Cardiac muscle cell (in vitro differentiated cells and primary cell): ENCODE results near the gene PHKA2. TPM values are rescaled to one million over a fixed set of nuclear protein-coding genes. Genes with fewer than 3 reads are reported as not detected.

Source experiments
- DNase-seq, 2 donors: peaks; one replicate each; pipeline versions ENCODE4 v3.0.0 to v3.0.0-alpha.2; 2010 to 2017; ENCODE audit warnings: low read depth in 1 of 2, low spot score in 1 of 2
- H3K27ac ChIP-seq: fragments of 200-600 bp; sonication (generic); 2 replicates; pipeline ENCODE4 v1.5.1; 2016
- H3K27me3 ChIP-seq: fragments of 200-600 bp; sonication (generic); 2 replicates; pipeline ENCODE4 v1.6.0; 2016; ENCODE audit warnings: control low read depth
- H3K36me3 ChIP-seq: fragments of 200-600 bp; sonication (generic); 2 replicates; pipeline ENCODE4 v1.5.1; 2016; ENCODE audit warnings: control low read depth
- H3K4me1 ChIP-seq: fragments of 200-600 bp; sonication (generic); 2 replicates; pipeline ENCODE4 v1.8.1; 2017; ENCODE audit warnings: low read depth, mild to moderate bottlenecking, mixed run types
- H3K4me3 ChIP-seq: fragments of 200-600 bp; sonication (generic); 2 replicates; pipeline ENCODE4 v1.5.1; 2016; ENCODE audit warnings: mild to moderate bottlenecking
- H3K9me3 ChIP-seq: fragments of 200-600 bp; sonication (generic); 2 replicates; pipeline ENCODE4 v1.5.1; 2017; ENCODE audit warnings: low read depth, mild to moderate bottlenecking, control low read depth
- CTCF ChIP-seq: IDR thresholded peaks from 2 replicates; pipeline ENCODE4 v1.5.1; 2012; ENCODE audit warnings: low read depth, mild to moderate bottlenecking, low read length
- polyA plus RNA-seq: library from polyadenylated mRNA; unstranded; fragments of >200 nt; fragmentation: Nextera tagmentation; extraction: Ambion mirVana; gene quantifications from 2 replicates; pipeline ENCODE4 v1.2.1, GENCODE V29; 2016
- total RNA-seq: library from RNA; depleted of rRNA; stranded (reverse); fragments of >200 nt; gene quantifications from 2 replicates; pipeline ENCODE4 v1.2.3, GENCODE V29; 2016

PHKA2 gene
- total and polyA plus RNA-seq, 2 experiments from 2014 or later: 34.8 to 47.3 TPM

DNA sequence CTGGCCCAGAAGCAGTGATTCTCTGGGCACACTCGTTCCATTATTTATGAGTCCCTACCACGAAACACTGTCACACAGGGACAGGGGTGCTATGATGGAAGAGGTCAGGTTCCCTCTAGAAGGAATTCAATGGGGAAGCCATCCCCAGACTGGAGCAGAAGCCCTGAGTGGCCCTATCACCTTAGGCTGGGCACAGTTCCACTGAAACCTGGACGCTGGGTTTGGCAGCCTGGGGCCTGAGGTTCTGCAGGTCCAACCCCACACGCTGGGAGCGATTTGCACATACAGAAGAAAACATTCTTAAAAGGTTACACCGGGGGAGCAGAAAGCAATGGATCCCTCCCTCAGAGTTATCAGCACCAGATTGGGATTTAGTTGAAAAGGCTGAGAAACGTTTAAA lies 63.3 kb downstream of the PHKA2 start:
- DNase-seq: no peak
- Histone ChIP-seq H3K36me3 (peaks cover 7% of the 10 kb centered on the region), H3K4me1 (no peaks in the 10 kb centered on the region), H3K4me3 (no peak overlapping the region), H3K27ac (no peak overlapping the region), H3K27me3 (no peaks in the 10 kb centered on the region), H3K9me3 (no peaks in the 10 kb centered on the region)
- TF ChIP-seq CTCF: no peak

- no peak for TF ChIP-seq CTCF
- H3K27ac ChIP-seq: no peak overlapping the region
- H3K4me3 ChIP-seq: no peak overlapping the region
- DNase-seq: no peak
- H3K36me3 ChIP-seq: peaks cover 3% of the 10 kb centered on the region
- no peaks in the 10 kb centered on the region for H3K27me3 ChIP-seq
- H3K4me1 ChIP-seq: no peaks in the 10 kb centered on the region
- H3K9me3 ChIP-seq: no peaks in the 10 kb centered on the region
Measured at GRCh38 chrX:18920079-18920478, 63.8 kb downstream of the PHKA2 start.

GRCh38 chrX:18917831-18918230 lies 66.1 kb downstream of the PHKA2 start:
- TF ChIP-seq CTCF: no peak
- Histone ChIP-seq H3K27me3 (no peaks in the 10 kb centered on the region), H3K4me1 (no peaks in the 10 kb centered on the region), H3K36me3 (no peaks in the 10 kb centered on the region), H3K9me3 (no peaks in the 10 kb centered on the region), H3K27ac (no peak overlapping the region), H3K4me3 (no peak overlapping the region)
- no peak for DNase-seq

- H3K27ac ChIP-seq: no peak overlapping the region
- H3K9me3 ChIP-seq: no peaks in the 10 kb centered on the region
- no peaks in the 10 kb centered on the region for H3K4me1 ChIP-seq
- DNase-seq: no peak
- no peak for TF ChIP-seq CTCF
- peaks cover 12% of the 10 kb centered on the region for H3K36me3 ChIP-seq
- no peak overlapping the region for H3K4me3 ChIP-seq
- no peaks in the 10 kb centered on the region for H3K27me3 ChIP-seq
Measured at GRCh38 chrX:18906286-18906685, 77.6 kb downstream of the PHKA2 start.

DNA sequence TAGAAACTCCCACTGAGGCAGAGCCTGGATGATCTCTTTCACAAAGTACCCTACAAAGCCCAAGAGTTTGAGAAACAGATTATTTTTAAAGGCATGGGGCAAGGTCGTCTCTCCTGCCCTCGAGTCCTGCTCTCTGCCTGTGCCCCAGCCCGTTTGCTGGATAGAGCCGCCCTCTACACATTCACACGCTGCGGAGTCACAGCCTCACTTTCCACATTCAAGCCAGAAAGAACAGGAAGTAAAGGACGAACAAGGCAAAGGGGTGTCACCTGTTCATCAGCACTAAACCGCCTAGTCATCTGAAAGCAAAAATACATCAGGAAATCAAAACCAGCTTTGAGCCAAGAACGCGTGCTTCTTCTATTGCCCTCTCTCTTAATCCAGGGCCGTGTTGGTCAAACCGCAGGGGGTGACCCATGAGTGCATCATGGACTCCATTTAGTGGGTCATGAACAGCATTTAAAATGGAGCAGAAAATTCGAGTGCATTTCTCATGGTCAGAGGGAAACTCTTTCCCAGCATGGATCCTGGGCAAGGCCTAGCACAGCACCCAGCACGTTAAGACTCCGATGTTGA lies 83.4 kb downstream of the PHKA2 start:
- Histone ChIP-seq H3K4me1 (no peaks in the 10 kb centered on the region), H3K36me3 (no peaks in the 10 kb centered on the region), H3K4me3 (no peak overlapping the region), H3K27ac (no peak overlapping the region), H3K9me3 (no peaks in the 10 kb centered on the region), H3K27me3 (no peaks in the 10 kb centered on the region)
- no peak for TF ChIP-seq CTCF
- DNase-seq: no peak
